ENCODE results near the gene CYTIP. TPM values are rescaled to one million over a fixed set of nuclear protein-coding genes. Genes with fewer than 3 reads are reported as not detected.

Gene CYTIP
- total RNA-seq, 2 experiments from 2014 or later = 514 to 520 TPM

DNA sequence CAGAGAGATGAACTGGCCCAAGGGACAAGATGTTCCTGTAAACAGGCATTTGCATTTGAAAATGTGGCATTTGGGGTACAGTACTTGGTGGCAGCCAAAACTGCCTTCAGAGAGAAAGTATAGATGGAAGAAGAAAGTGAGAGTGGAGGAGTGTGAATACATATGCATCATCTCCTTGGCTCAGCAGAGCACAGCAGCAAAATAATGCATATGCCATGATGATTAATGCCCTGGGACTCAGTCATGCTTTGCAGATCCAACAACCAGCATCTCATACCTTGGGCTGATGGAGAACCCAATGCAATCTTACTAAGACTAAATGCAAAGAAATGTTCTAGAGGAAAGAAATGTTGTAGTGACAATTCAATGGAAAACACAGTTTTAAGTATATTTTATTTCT, 29.7 kb upstream of the CYTIP start:
- Mint-ChIP-seq H3K27me3 (no peaks in the 10 kb centered on the region), H3K36me3 (ENCODE audit: low read depth) (peaks cover 21% of the 10 kb centered on the region), H3K4me1 (ENCODE audit: low read depth) (peaks cover 86% of the 10 kb centered on the region), H3K9me3 (no peaks in the 10 kb centered on the region), H3K27ac (peak overlapping the region; percentile 88), H3K4me3 (no peak overlapping the region)
- ChIA-PET CTCF (interaction anchor here (1.1 to 1.9 kb wide), 5 partner anchors 12 to 146 kb away, joined by 3 to 8 read pairs (median 4); partner anchors contain the start of gene CYTIP), POLR2A (interaction anchor here (0.9 to 51.0 kb wide), 7 partner anchors 9 to 43 kb away, joined by 3 to 1592 read pairs (median 3); partner anchors contain the start of gene CYTIP)
- DNase-seq (peak; percentile 46), ATAC-seq (peak; percentile 37)
- intact Hi-C loops (cut with micrococcal nuclease) = no loop called here
- TF ChIP-seq CTCF (IDR thresholded peaks at IDR 0.05) = no peak

DNA sequence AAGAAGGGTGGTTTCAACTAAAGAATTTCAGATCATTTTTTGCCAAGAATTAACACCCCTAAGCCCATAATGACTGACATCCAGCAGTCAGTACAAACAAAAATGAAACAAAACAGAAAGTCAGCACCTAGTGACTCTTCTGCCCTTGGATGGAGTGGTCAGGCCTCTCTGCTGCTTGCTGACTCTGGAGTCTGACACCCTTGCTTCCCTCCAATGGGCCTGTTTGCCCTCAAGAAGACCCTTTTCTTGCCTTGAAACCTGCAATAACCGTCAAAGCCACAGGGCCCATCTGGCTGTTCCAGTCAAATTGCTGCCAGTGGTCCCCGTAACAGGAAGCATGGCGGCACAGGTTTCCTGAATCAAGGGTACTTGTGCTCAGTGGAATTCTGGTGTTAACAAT, 27.2 kb upstream of the CYTIP start:
- H3K4me1 Mint-ChIP-seq (ENCODE audit: low read depth) = peaks cover 90% of the 10 kb centered on the region
- TF ChIP-seq CTCF (IDR thresholded peaks at IDR 0.05) = no peak
- ATAC-seq (peak; percentile 12), DNase-seq (peak; percentile 45)
- H3K27ac Mint-ChIP-seq = peak overlapping the region; percentile 99
- POLR2A ChIA-PET = interaction anchor here (1.3 to 51.0 kb wide), 5 partner anchors 7 to 143 kb away, joined by 3 to 1592 read pairs (median 12); partner anchors contain the start of gene CYTIP
- CTCF ChIA-PET = interaction anchor here (1.3 to 2.7 kb wide), 2 partner anchors 32 to 135 kb away, joined by 5 to 7 read pairs; no protein-coding TSS in a partner anchor
- peak overlapping the region; percentile 38 for H3K4me3 Mint-ChIP-seq
- H3K9me3 Mint-ChIP-seq = peaks cover 4% of the 10 kb centered on the region
- intact Hi-C loops (cut with micrococcal nuclease) = no loop called here
- H3K27me3 Mint-ChIP-seq = no peaks in the 10 kb centered on the region
- peaks cover 38% of the 10 kb centered on the region for H3K36me3 Mint-ChIP-seq (ENCODE audit: low read depth)

DNA sequence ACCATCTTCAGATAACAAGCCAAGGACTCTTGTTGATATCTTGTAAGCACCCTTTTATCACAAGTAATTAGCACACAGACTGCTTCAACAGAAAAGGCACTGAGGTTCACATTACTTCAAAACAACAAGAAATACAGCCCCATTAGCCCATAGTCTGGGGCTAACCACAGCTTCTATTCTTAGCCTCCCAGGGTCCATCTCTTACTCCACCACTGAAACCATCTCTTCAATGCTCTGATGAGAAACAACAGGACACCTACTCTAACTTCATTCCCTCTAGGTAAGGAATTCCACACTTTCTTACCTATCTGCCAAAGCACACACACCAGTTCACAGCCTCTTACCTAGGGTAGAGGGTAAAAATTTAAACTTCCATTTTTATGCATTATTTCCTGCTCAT, 26.4 kb upstream of the CYTIP start:
- intact Hi-C loops (cut with micrococcal nuclease) = no loop called here
- no peak for TF ChIP-seq CTCF (IDR thresholded peaks at IDR 0.05)
- ChIA-PET POLR2A (interaction anchor here (1.3 to 51.0 kb wide), 6 partner anchors 8 to 143 kb away, joined by 3 to 1592 read pairs (median 26); partner anchors contain the start of gene CYTIP), CTCF (interaction anchor here (1.0 to 2.7 kb wide), 4 partner anchors 8 to 142 kb away, joined by 4 to 7 read pairs (median 4); no protein-coding TSS in a partner anchor)
- ATAC-seq (no peak), DNase-seq (no peak)
- no peaks in the 10 kb centered on the region for H3K27me3 Mint-ChIP-seq
- peaks cover 42% of the 10 kb centered on the region for H3K36me3 Mint-ChIP-seq (ENCODE audit: low read depth)
- H3K9me3 Mint-ChIP-seq = peaks cover 9% of the 10 kb centered on the region
- H3K4me1 Mint-ChIP-seq (ENCODE audit: low read depth) = peaks cover 90% of the 10 kb centered on the region
- H3K4me3 Mint-ChIP-seq = peak overlapping the region; percentile 77
- peak overlapping the region; percentile 99 for H3K27ac Mint-ChIP-seq

- Mint-ChIP-seq H3K36me3 (ENCODE audit: low read depth) (peaks cover 45% of the 10 kb centered on the region), H3K4me1 (ENCODE audit: low read depth) (peaks cover 93% of the 10 kb centered on the region), H3K9me3 (peaks cover 9% of the 10 kb centered on the region), H3K27ac (peak overlapping the region; percentile 99), H3K4me3 (peak overlapping the region; percentile 77), H3K27me3 (no peaks in the 10 kb centered on the region)
- ATAC-seq (no peak), DNase-seq (no peak)
- intact Hi-C loops (cut with micrococcal nuclease) = loop anchor here (1.0 to 5.0 kb wide), 2 partner anchors 8 to 37 kb away; no protein-coding TSS in a partner anchor
- POLR2A ChIA-PET = interaction anchor here (1.3 to 51.0 kb wide), 6 partner anchors 8 to 142 kb away, joined by 3 to 1592 read pairs (median 26); partner anchors contain the start of gene CYTIP
- CTCF ChIA-PET = interaction anchor here (0.7 to 2.7 kb wide), 7 partner anchors 9 to 142 kb away, joined by 3 to 7 read pairs (median 4); no protein-coding TSS in a partner anchor
- TF ChIP-seq CTCF (IDR thresholded peaks at IDR 0.05) = no peak
Observed at GRCh38 chr2:157469726-157470125, 25.8 kb upstream of the CYTIP start.

All from activated CD8-positive, alpha-beta T cell treated with anti-CD3 and anti-CD28 coated beads for 36 hours (primary cell).